Left ventricle myocardium superior (tissue), 1 donor: ENCODE results near the gene PAM16. TPM values are rescaled to one million over a fixed set of nuclear protein-coding genes. Genes with fewer than 3 reads are reported as not detected.
A peak's percentile ranks its signal among the peaks of the same experiment; 100 is the strongest.

Source experiments
- ATAC-seq: fragments of 200-7000 bp; cut with Tn5 transposase; one replicate; pipeline ENCODE4 v1.9.1; 2020; ENCODE audit warnings: mild to moderate bottlenecking, moderate library complexity
- DNase-seq: peaks from one replicate; pipeline ENCODE4 v3.0.0-alpha.2; 2020
- intact Hi-C: fragments of 100-400 bp; cut with micrococcal nuclease; formaldehyde crosslinking; loops from one replicate; pipeline ENCODE4 v1.11.0; 2022
- total RNA-seq: library from RNA; stranded (reverse); fragmentation: NEBNext Ultra II Directional; extraction: Animal tissue kit (Norgen Biotek cat#: 25700); gene quantifications from one replicate; pipeline ENCODE4 v1.2.1, GENCODE V29; 2021
- donor health status: DM: no; HTN: yes; CAD: no; lungs with severe emphysema.

The PAM16 gene
- total RNA-seq, 1 donor from 2014 or later, result 70.0 TPM

GRCh38 chr16:4328046-4328781 lies 22.9 kb downstream of the PAM16 start:
- peak; percentile 87 for DNase-seq
- peak; percentile 81 for ATAC-seq
- intact Hi-C loops, result no loop called here

- peak; percentile 1 for ATAC-seq
Observed at GRCh38 chr16:4327386-4328045, 23.6 kb downstream of the PAM16 start.

GRCh38 chr16:4325253-4325758 lies 25.8 kb downstream of the PAM16 start:
- intact Hi-C loops, result no loop called here
- DNase-seq, result no peak
- ATAC-seq, result no peak

More at GRCh38 chr16:4327386-4328045, 23.6 kb downstream of the PAM16 start:
- no peak for DNase-seq
- intact Hi-C loops, result no loop called here

GRCh38 chr16:4324492-4325252 lies 26.4 kb downstream of the PAM16 start:
- DNase-seq (no peak), ATAC-seq (no peak)
- intact Hi-C loops, result no loop called here

GRCh38 chr16:4323845-4324488 lies 27.2 kb downstream of the PAM16 start:
- intact Hi-C loops, result no loop called here
- DNase-seq (peak; percentile 79), ATAC-seq (peak; percentile 53)

GRCh38 chr16:4323071-4323844 lies 27.9 kb downstream of the PAM16 start:
- peak; percentile 61 for DNase-seq
- peak; percentile 44 for ATAC-seq
- intact Hi-C loops, result no loop called here

GRCh38 chr16:4322121-4323052 lies 28.7 kb downstream of the PAM16 start:
- no peak for DNase-seq
- ATAC-seq, result no peak
- intact Hi-C loops, result no loop called here

- intact Hi-C loops, result no loop called here
- ATAC-seq (no peak), DNase-seq (no peak)
Observed at GRCh38 chr16:4321286-4322120, 29.6 kb downstream of the PAM16 start.

GRCh38 chr16:4320571-4321137 lies 30.5 kb downstream of the PAM16 start:
- intact Hi-C loops, result no loop called here
- DNase-seq (no peak), ATAC-seq (no peak)

- no peak for ATAC-seq
- intact Hi-C loops, result no loop called here
- DNase-seq, result peak; percentile 68
Observed at GRCh38 chr16:4319454-4320421, 31.4 kb downstream of the PAM16 start.

- DNase-seq (no peak), ATAC-seq (no peak)
- intact Hi-C loops, result no loop called here
Observed at GRCh38 chr16:4318967-4319366, 32.2 kb downstream of the PAM16 start.

- no peak for ATAC-seq
Observed at GRCh38 chr16:4318451-4318910, 32.6 kb downstream of the PAM16 start.

GRCh38 chr16:4317532-4318450 lies 33.3 kb downstream of the PAM16 start:
- ATAC-seq (peak; percentile 2), DNase-seq (no peak)
- intact Hi-C loops, result no loop called here

More at GRCh38 chr16:4318451-4318910, 32.6 kb downstream of the PAM16 start:
- DNase-seq, result no peak
- intact Hi-C loops, result no loop called here

- DNase-seq (peak; percentile 79), ATAC-seq (peak; percentile 45)
- intact Hi-C loops, result no loop called here
Observed at GRCh38 chr16:4316864-4317531, 34.1 kb downstream of the PAM16 start.
